D721Med (cell line): ENCODE results near the gene CA14.
"Not testable (repeated sequence)": the region's sequence is repeated elsewhere in the genome, so short reads cannot be mapped to it uniquely, and the experiment has no call there.

ENCODE experiments used
- DNase-seq: peaks from one replicate; pipeline ENCODE4 v3.0.0; 2011; ENCODE audit warnings: low spot score; ENCODE audit not compliant: insufficient read length
- FAIRE-seq: peaks from 2 replicates; lab custom pipeline; 2011; peaks lifted over from hg19 to GRCh38; lab: Jason Lieb, UNC
- TF ChIP-seq, protein P1 (sequence below): IDR thresholded peaks from 2 replicates; pipeline ENCODE4 v1.5.1; 2012; ENCODE audit warnings: mild to moderate bottlenecking, control low read depth; ENCODE audit not compliant: insufficient read depth; ENCODE audit errors: missing control alignments

Gene CA14

GRCh38 chr1:150234309-150234565 lies 23.3 kb upstream of the CA14 start:
- DNase-seq: no peak
- no peak for FAIRE-seq
- TF ChIP-seq, protein P1, sequence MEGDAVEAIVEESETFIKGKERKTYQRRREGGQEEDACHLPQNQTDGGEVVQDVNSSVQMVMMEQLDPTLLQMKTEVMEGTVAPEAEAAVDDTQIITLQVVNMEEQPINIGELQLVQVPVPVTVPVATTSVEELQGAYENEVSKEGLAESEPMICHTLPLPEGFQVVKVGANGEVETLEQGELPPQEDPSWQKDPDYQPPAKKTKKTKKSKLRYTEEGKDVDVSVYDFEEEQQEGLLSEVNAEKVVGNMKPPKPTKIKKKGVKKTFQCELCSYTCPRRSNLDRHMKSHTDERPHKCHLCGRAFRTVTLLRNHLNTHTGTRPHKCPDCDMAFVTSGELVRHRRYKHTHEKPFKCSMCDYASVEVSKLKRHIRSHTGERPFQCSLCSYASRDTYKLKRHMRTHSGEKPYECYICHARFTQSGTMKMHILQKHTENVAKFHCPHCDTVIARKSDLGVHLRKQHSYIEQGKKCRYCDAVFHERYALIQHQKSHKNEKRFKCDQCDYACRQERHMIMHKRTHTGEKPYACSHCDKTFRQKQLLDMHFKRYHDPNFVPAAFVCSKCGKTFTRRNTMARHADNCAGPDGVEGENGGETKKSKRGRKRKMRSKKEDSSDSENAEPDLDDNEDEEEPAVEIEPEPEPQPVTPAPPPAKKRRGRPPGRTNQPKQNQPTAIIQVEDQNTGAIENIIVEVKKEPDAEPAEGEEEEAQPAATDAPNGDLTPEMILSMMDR: no peak

- FAIRE-seq (no peak), DNase-seq (no peak)
- TF ChIP-seq, protein P1: no peak
These were observed 22.8 kb upstream of the CA14 start for GRCh38 chr1:150234566-150235293.

DNA sequence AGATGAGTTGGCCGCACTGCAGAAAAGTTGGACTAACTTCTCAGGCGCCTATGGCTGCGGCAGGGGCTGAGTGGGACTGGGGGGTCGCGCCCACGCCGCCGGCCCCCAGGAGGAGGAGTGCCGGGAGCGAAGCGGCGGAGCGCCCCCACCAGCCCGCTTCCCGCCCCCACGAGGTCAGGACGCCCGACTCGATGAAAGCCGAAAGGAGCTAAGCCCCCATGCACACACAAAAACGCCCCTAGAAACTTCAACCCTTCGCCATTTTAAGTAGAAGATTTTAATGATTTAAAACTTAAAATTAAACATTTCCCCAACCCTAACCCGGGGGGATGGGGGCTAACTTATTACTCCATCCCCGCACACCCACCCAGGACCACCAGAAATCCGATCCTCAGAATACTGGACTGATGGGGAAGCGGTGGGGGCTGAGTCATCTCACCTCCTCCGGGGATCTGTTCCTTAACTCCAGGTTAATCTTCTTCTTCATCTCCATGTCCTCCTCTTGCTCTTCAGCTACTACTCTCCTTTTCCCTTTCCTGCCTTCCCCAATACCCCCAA lies 22.2 kb upstream of the CA14 start:
- TF ChIP-seq, protein P1: peak; percentile 9
- FAIRE-seq (no peak), DNase-seq (peak; percentile 53)

DNA sequence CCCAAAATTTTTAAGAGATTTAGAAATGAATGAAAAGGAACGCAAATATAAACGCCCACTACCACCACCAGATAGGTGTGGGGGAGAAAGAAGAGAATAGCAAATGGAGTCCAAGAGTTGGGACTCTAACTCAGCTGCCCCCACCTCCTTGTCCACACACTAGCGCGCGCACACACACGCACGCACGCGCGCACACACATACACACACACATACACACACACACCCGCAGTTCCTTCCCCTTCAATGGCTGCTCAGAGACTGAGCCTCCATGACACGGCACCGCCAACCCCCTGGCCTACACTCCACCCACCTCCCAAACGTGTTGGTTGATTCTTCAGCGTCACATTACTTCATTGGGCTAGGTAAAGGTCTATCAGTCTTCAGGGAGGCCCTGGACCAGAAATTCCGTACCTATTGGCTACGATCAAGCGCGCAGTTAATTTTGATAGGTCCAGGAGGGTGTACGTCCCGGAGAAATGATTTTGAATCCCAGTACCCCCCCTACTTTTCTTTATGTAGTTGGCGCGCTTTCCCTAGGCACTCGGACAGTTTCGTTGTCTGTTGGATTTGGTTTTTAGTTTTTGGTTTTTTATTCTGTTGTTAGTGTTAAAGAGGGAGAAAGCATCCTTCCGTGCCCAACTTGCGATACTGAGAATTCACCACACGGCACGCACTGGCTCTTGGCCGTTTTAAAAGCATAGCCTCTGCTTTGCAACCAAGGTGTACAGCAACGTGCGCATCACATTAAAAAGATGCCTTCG lies 21.5 kb upstream of the CA14 start, which contains the start of gene ANP32E:
TSS of gene ANP32E (minus strand) at position 261 of the 762 bp plus-strand sequence. CDS start 326 bp downstream, outside the sequence.
- TF ChIP-seq, protein P1: no peak
- FAIRE-seq: peak; percentile 91
- DNase-seq: peak; percentile 97

GRCh38 chr1:150236614-150237100 lies 20.9 kb upstream of the CA14 start:
- FAIRE-seq (no peak), DNase-seq (no peak)
- TF ChIP-seq, protein P1: no peak

GRCh38 chr1:150237176-150237575 lies 20.4 kb upstream of the CA14 start:
- DNase-seq, FAIRE-seq: not testable (repeated sequence)

- FAIRE-seq (no peak), DNase-seq (no peak)
- TF ChIP-seq, protein P1: no peak
These were observed 19.8 kb upstream of the CA14 start for GRCh38 chr1:150237746-150238145.
